GM18868 (cell line): Measurements from ENCODE around the gene TTC7B.

Source experiments
- ATAC-seq: cut with Tn5 transposase; IDR thresholded peaks from one replicate; pipeline ENCODE4 v1.9.1; 2021; ENCODE audit warnings: mild to moderate bottlenecking, moderate library complexity; ENCODE audit not compliant: unreplicated experiment

TTC7B gene

GRCh38 chr14:90499908-90500664 lies 316.1 kb downstream of the TTC7B start:
- no peak for ATAC-seq

DNA sequence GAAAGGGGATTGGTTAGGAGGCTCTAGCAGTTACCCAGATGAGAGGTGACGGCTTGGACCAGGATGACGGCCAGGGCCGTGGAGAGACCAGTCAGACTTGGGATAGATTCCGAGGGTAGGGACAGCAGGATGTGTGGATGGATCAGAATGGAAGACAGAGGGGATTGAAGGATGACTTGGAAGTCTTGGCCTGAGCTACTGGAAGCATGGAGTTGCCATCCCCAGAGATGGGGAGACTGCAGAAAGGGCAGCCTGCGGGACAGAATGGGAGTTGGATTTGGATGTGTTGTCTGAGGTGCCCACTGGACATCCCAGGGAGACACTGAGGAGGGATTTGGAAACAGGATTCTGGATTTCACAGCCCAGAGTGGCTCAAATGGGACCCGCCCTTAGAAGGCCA lies 317.1 kb downstream of the TTC7B start:
- ATAC-seq = no peak

DNA sequence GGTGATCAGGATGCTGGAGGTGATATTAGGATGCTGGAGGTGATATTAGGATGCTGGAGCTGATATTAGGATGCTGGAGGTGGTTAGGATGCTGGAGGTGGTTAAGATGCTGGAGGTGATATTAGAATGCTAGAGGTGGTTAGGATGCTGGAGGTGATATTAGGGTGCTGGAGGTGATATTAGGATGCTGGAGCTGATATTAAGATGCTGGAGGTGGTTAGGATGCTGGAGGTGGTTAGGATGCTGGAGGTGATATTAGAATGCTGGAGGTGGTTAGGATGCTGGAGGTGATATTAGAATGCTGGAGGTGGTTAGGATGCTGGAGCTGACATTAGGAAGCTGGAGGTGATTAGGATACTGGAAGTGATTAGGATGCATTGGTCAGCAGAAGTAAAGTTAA lies 318.0 kb downstream of the TTC7B start:
- no peak for ATAC-seq

DNA sequence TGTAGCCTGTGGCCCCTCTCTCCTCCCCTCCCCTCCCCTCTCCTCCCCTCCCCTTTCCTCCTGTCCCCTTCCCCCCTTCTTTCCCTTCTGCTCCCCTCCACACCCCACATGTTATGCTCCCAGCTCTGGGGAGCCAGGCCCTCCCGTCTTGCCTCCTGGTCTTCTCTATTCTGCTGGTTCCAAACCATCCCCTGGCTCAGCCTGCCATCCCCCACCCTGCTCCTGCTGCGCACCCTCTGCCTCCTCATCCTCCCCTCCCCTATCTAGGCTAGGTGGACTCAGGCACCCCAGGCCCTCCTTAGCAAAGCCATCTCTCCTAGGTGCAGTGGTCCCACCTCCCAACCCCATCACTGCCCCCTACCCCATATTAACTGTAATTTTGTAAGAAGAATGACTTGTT lies 319.9 kb downstream of the TTC7B start:
- no peak for ATAC-seq

GRCh38 chr14:90495357-90496276 lies 320.6 kb downstream of the TTC7B start:
- ATAC-seq = no peak

GRCh38 chr14:90491911-90492531 lies 324.2 kb downstream of the TTC7B start:
- no peak for ATAC-seq

DNA sequence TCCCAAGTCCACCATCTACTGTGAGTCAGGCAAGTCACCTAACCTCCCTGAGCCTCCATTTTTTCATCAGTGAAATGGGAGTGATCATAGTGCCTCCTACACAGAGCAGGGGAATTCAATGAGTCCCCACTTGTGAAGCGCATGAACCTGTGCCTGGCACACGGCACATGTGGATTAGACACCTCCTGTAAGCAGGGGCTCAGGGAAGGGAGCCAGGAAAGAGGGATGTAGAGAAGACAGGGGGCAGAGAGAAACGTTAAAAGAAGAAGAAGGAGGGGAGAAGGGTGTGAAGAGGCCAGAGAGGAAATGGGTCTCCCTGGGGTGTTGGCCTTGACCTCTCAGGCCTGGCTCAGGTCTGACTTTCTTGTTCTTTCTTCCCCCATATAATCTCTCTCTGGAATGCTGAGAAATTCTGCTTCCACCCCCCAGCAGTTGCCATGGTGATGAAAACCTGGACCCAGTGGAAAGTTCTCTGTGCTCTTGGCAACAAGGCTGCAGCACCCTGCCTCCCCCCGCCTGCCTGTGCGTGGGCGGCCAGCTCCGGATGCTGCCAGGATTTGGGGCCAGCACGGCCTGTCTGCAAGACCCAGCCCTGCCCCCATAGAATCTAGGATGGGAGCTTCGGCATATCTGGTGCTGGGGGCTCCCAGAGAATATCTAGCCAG lies 324.9 kb downstream of the TTC7B start:
- no peak for ATAC-seq

DNA sequence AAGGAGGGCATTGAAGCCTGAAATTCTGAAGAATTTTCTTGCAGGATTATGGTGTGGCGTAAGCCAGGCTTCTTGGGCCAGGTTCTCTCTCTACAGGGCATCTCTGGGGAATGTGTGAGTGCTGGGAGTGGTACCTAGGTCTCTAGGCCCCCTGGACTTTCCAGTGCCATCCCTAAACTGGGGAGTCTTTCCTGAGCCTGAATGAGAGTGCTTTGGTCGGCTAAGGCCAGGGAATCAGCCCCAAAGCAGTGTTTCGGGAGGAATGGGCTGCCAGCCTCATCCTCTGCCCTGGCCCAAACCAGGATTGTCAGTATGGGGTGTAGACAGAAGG lies 325.5 kb downstream of the TTC7B start:
- no peak for ATAC-seq

DNA sequence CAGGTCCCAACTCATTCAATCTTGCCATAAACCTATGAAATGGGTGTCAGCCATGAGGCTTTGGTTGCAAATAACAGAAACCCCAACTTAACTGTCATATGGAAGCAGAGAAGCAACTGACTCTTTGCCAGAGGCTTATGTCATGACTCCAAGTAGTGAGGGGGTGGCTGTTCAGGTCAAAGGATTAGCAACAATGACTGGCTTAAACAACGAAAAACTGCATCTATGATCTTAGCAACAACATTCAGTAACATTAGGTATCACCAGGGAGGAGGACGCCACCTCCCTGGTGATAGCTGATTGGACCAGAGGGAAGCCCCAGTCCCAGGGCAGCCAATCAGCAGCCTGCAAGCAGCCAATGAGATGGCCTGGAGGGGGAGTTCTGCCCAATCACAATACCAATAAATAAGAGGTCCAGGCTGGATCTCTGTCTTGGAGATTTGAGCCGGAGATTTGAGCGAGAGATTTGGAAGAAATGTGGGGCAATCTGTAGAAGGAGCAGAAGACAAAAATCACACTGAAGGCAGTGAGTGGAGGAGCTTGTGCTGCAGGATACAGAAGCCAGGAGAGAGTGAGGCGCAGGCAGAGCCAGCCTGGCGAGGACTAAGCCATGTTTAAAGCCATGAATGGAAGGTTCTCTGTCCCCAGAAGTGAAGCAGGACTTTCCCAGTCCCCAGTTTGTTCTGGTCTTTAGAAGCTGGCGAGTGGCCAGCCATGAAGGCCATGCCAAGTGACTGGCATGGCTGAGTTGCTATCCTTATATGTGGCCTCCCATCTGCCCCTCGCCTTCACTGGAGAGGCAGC lies 326.1 kb downstream of the TTC7B start:
- ATAC-seq = no peak

DNA sequence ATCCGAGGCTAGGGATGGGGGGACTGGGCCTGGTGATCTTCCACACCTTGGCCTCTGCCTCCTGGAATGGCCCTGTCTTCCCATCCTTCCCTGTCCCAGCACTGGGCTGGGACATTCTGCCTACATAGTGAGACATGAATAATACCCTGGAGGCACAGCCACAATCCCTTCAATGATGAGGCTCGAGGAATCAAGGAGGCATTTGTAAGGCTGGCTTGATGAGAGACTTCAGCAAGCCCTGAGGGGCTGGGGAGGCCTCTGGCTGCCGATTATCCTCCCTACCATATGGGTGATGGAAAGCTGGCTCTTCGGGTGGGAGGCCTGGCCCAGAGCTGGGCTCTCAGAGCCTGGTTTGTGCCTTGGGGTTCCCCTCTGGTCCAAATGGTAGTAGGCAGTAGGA lies 326.9 kb downstream of the TTC7B start:
- ATAC-seq = no peak

DNA sequence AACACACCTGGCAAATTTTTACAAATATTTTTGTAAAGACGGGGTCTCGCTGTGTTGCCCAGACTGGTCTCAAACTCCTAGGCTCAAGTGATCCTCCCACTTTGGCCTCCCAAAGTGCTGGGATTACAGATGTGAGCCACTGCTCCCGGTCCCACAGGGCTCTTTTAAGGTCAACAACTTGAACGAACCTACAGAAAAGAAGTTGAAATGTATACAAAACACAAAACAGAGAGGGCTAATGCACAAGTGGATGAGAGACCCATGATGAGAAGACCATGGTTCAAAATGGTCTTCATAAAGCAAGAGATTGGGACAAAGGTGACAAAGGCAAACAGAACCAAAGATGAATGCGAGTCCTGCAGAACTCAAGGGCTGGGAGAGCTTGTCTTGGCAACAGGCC lies 328.0 kb downstream of the TTC7B start:
- ATAC-seq = no peak

DNA sequence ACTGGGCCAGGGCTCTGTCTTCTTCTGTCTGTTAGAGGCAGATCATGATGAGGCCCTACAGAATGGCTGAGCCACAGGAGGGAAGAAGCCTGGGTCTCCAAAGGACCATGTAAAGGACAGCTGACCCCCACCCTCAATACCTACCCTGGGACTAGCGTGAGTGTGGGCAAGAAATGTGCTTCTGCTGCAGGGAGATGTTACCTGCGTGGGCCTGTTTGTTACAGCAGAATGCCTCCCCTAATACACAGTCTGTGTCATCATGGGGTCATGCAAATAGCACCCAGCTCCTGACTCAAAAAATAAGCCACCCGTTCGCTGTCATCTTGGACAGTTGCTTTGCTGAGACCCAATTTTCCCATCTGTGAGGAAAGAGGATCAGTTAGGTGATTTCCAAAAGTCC lies 328.8 kb downstream of the TTC7B start:
- ATAC-seq = no peak

DNA sequence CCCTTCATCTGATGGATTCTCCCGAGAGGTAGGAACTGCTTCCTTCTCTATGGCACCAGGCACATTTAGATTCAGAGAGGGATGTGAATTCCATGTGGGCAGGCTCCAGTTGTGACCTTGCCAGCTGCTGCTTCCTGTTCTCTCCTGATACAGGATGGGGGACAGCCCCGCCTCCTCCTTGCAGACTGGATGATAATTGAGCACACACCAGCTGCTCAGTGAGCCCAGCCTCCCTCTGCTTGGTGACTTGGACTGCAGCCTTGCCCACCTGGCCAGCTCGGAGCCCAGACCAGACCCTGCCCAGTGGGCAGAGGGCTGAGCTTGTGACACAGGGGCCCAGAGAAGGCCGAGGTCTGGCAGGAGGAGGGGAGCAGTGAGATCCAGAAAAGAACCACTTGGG lies 329.2 kb downstream of the TTC7B start:
- no peak for ATAC-seq

GRCh38 chr14:90484291-90484690 lies 331.9 kb downstream of the TTC7B start:
- ATAC-seq = no peak

DNA sequence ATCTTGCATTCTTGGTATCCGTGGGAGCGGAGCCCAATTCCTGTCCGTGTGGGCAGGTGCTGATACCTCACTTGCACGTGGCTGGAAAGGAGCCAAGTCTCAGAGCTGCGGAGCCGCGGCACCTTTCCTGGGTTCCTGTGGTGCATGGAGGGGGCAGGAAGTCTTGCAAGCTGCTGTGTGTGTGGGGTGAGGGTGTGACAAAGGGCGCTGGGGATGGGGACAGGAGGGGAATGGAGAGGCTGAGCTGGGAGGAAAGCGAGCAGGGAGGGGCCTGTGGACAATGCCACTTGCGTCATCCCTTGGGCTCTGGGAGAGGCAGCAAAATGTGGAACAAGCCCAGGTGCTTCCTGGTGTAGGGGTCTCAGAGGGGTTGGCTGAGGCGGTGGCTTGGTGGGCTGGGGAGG lies 332.7 kb downstream of the TTC7B start:
- no peak for ATAC-seq

- no peak for ATAC-seq
Observed at GRCh38 chr14:90483117-90483516, 333.1 kb downstream of the TTC7B start.

- no peak for ATAC-seq
Observed at GRCh38 chr14:90475298-90475697, 340.9 kb downstream of the TTC7B start.
